CD14-positive monocyte (primary cell): ENCODE data around the gene CCDC12. TPM values are rescaled to one million over a fixed set of nuclear protein-coding genes. Genes with fewer than 3 reads are reported as not detected.

ENCODE experiments used
- DNase-seq, 3 donors: peaks; one replicate each; pipeline ENCODE4 v3.0.0-alpha.2; 2011 to 2022
- H2AFZ ChIP-seq: 2 replicates; pipeline ENCODE4 v1.6.0; 2012; ENCODE audit warnings: mild to moderate bottlenecking, low read depth, low read length, inconsistent platforms; ENCODE audit not compliant: insufficient read depth, poor library complexity, severe bottlenecking
- H3K27ac ChIP-seq, 2 donors: 1 replicate in 1 of 2; 2 replicates in 1 of 2; pipeline ENCODE4 v1.5.1; 2012 to 2013; ENCODE audit warnings: low read length in 2 of 2, control low read depth in 1 of 2, inconsistent platforms in 1 of 2, low read depth in 1 of 2, mild to moderate bottlenecking in 1 of 2
- H3K27me3 ChIP-seq, 2 donors: one replicate each; pipeline versions ENCODE4 v1.6.0 to v1.6.1; 2011 to 2013; ENCODE audit warnings: low read length in 2 of 2; ENCODE audit not compliant: control insufficient read depth in 2 of 2, insufficient read depth in 2 of 2
- H3K36me3 ChIP-seq, 2 donors: replicated peaks in 1 of 2; 1 replicate in 1 of 2; 2 replicates in 1 of 2; pipeline versions ENCODE4 v1.5.1 to v1.6.1; 2012 to 2013; ENCODE audit warnings: low read length in 2 of 2, control low read depth in 1 of 2, inconsistent platforms in 1 of 2, mild to moderate bottlenecking in 1 of 2; ENCODE audit not compliant: insufficient read depth in 2 of 2, control insufficient read depth in 1 of 2
- H3K4me1 ChIP-seq, 2 donors: 1 replicate in 1 of 2; 2 replicates in 1 of 2; pipeline versions ENCODE4 v1.5.1 to v1.6.1; 2012 to 2013; ENCODE audit warnings: low read length in 2 of 2, control low read depth in 1 of 2, inconsistent platforms in 1 of 2, mild to moderate bottlenecking in 1 of 2, moderate library complexity in 1 of 2; ENCODE audit not compliant: insufficient read depth in 2 of 2, control insufficient read depth in 1 of 2
- H3K4me2 ChIP-seq: replicated peaks from 2 replicates; pipeline ENCODE3; 2012; ENCODE audit warnings: low read length, moderate library complexity, mild to moderate bottlenecking; ENCODE audit not compliant: poor library complexity, severe bottlenecking; ENCODE audit errors: extremely low read depth
- H3K4me3 ChIP-seq, 3 experiments: fragments of 200-600 bp in 1 of 3; sonication (generic) in 1 of 3; replicated peaks in 1 of 3; 1 replicate in 2 of 3; 2 replicates in 1 of 3; pipeline ENCODE4 v1.5.1; 2011 to 2013; ENCODE audit warnings: low read length in 3 of 3, mild to moderate bottlenecking in 3 of 3, control low read depth in 2 of 3, low read depth in 2 of 3, inconsistent platforms in 1 of 3, moderate library complexity in 1 of 3
- H3K79me2 ChIP-seq: 2 replicates; pipeline ENCODE4 v1.6.0; 2012; ENCODE audit warnings: mild to moderate bottlenecking, control low read depth, inconsistent platforms, low read length, moderate library complexity; ENCODE audit not compliant: insufficient read depth
- H3K9ac ChIP-seq: 2 replicates; pipeline ENCODE4 v1.6.0; 2017; ENCODE audit warnings: low read length, mild to moderate bottlenecking; ENCODE audit not compliant: insufficient read depth, poor library complexity, severe bottlenecking
- H3K9me3 ChIP-seq, 2 donors: replicated peaks in 1 of 2; 1 replicate in 1 of 2; 2 replicates in 1 of 2; pipeline versions ENCODE4 v1.5.1 to v1.6.1; 2012 to 2013; ENCODE audit warnings: low read length in 2 of 2, control low read depth in 1 of 2; ENCODE audit not compliant: control insufficient read depth in 1 of 2, insufficient read depth in 1 of 2
- H4K20me1 ChIP-seq: 2 replicates; pipeline ENCODE4 v1.6.0; 2012; ENCODE audit warnings: mild to moderate bottlenecking, low read length, control low read depth, moderate library complexity; ENCODE audit not compliant: insufficient read depth
- H3K27ac Mint-ChIP-seq, 7 donors: one replicate each; pipeline ENCODE4 v1.8.0; 2020; ENCODE audit warnings: mild to moderate bottlenecking in 7 of 7, mixed read lengths in 7 of 7, moderate library complexity in 6 of 7, inconsistent platforms in 2 of 7
- H3K27me3 Mint-ChIP-seq, 3 donors: one replicate each; pipeline ENCODE4 v1.8.0; 2021 to 2022; ENCODE audit warnings: low read depth in 3 of 3, mild to moderate bottlenecking in 3 of 3, mixed read lengths in 3 of 3, moderate library complexity in 3 of 3, inconsistent platforms in 1 of 3
- H3K36me3 Mint-ChIP-seq, 2 donors: one replicate each; pipeline ENCODE4 v1.8.0; 2020; ENCODE audit warnings: mixed read lengths in 2 of 2, inconsistent platforms in 1 of 2, mild to moderate bottlenecking in 1 of 2
- H3K4me1 Mint-ChIP-seq: one replicate; pipeline ENCODE4 v1.8.0; 2020; ENCODE audit warnings: mild to moderate bottlenecking, mixed read lengths
- H3K4me3 Mint-ChIP-seq, 2 donors: one replicate each; pipeline ENCODE4 v1.8.0; 2020; ENCODE audit warnings: mild to moderate bottlenecking in 2 of 2, mixed read lengths in 2 of 2, moderate library complexity in 1 of 2
- H3K9me3 Mint-ChIP-seq, 7 donors: one replicate each; pipeline ENCODE4 v1.8.0; 2020 to 2022; ENCODE audit warnings: mixed read lengths in 7 of 7, mild to moderate bottlenecking in 6 of 7, moderate library complexity in 6 of 7, inconsistent platforms in 2 of 7
- CTCF ChIP-seq: fragments of 200-600 bp; IDR thresholded peaks from one replicate; pipeline ENCODE4 v1.8.0; 2022; ENCODE audit warnings: antibody characterized with exemption, mild to moderate bottlenecking
- WGBS: methylation state at CpG from one replicate; pipeline ENCODE4 v1.1.5; 2013; ENCODE audit warnings: missing lambda C conversion rate; ENCODE audit not compliant: insufficient coverage; 5-methylcytosine and 5-hydroxymethylcytosine counted together
- intact Hi-C, 2 donors: fragments of 100-400 bp; cut with micrococcal nuclease; formaldehyde crosslinking; loops; one replicate each; pipeline versions ENCODE4 v1.15.0 to v1.15.1; 2023
- polyA plus RNA-seq, 3 donors: library from polyadenylated mRNA; depleted of rRNA in 1 of 3; unstranded in 2 of 3; stranded (reverse) in 1 of 3; fragments of 300-500 nt in 2 of 3; fragments of >200 nt in 1 of 3; fragmentation: Illumina TruSeq in 2 of 3; gene quantifications; 1 replicate in 2 of 3; 2 replicates in 1 of 3; pipeline ENCODE4 v1.2.3, GENCODE V29; 2012 to 2021

The CCDC12 gene
- polyA plus RNA-seq, 3 donors, result 50.1 to 70.7 (median 55.8) TPM

- no peak for DNase-seq
- H3K27ac ChIP-seq, result peak overlapping the region; percentile 57 to 78
- Mint-ChIP-seq H3K4me1 (peaks cover 94% of the 10 kb centered on the region), H3K4me3 (peak overlapping the region in 1 of 2 donors; percentile 76), H3K36me3 (peaks cover 18 to 26% of the 10 kb centered on the region in 2 donors), H3K27ac (peak overlapping the region; percentile 87 to 95 (median 93)), H3K9me3 (peaks cover 0 to 2% (median 0%) of the 10 kb centered on the region in 7 donors), H3K27me3 (no peaks in the 10 kb centered on the region)
- no peaks in the 10 kb centered on the region for H3K36me3 ChIP-seq
- intact Hi-C loops, result loop anchor here in 1 of 2 donors (5.0 to 10.0 kb wide), 2 partner anchors 34 to 548 kb away; partner anchors contain the start of genes CCR5AS and CCRL2
- 83% methylated on average over 1 of the region's 2 CpGs for WGBS
- H3K4me1 ChIP-seq, result peaks cover 94 to 98% of the 10 kb centered on the region in 2 donors
- peaks cover 95% of the 10 kb centered on the region for H3K79me2 ChIP-seq
- no peaks in the 10 kb centered on the region for H3K27me3 ChIP-seq
- peak overlapping the region in 1 of 3 experiments; percentile 56 for H3K4me3 ChIP-seq
- no peak for TF ChIP-seq CTCF
- peaks cover 97% of the 10 kb centered on the region for H4K20me1 ChIP-seq
- H3K9me3 ChIP-seq, result no peaks in the 10 kb centered on the region
- H3K4me2 ChIP-seq, result peak overlapping the region; percentile 63
- H3K9ac ChIP-seq, result no peak overlapping the region
- H2AFZ ChIP-seq, result no peak overlapping the region
Measured at GRCh38 chr3:46952813-46953212, 23.7 kb downstream of the CCDC12 start.

GRCh38 chr3:46950650-46951241 lies 25.8 kb downstream of the CCDC12 start:
- peaks cover 97% of the 10 kb centered on the region for H4K20me1 ChIP-seq
- no peak for DNase-seq
- TF ChIP-seq CTCF, result no peak
- Mint-ChIP-seq H3K27me3 (no peaks in the 10 kb centered on the region), H3K36me3 (peaks cover 32 to 42% of the 10 kb centered on the region in 2 donors), H3K9me3 (peaks cover 0 to 2% (median 0%) of the 10 kb centered on the region in 7 donors), H3K4me1 (peaks cover 96% of the 10 kb centered on the region), H3K27ac (peak overlapping the region in 6 of 7 donors; percentile 13 to 97 (median 76)), H3K4me3 (no peak overlapping the region)
- H3K9me3 ChIP-seq, result no peaks in the 10 kb centered on the region
- WGBS, result 90% methylated on average over 4 of the region's 7 CpGs
- no peak overlapping the region for H2AFZ ChIP-seq
- H3K79me2 ChIP-seq, result peaks cover 95% of the 10 kb centered on the region
- H3K9ac ChIP-seq, result no peak overlapping the region
- no peaks in the 10 kb centered on the region for H3K27me3 ChIP-seq
- peaks cover 92 to 93% of the 10 kb centered on the region in 2 donors for H3K4me1 ChIP-seq
- H3K27ac ChIP-seq, result peak overlapping the region in 1 of 2 donors; percentile 37
- peak overlapping the region; percentile 7 for H3K4me2 ChIP-seq
- H3K36me3 ChIP-seq, result peaks cover 6 to 17% of the 10 kb centered on the region in 2 donors
- intact Hi-C loops, result loop anchor here in 1 of 2 donors (5.0 to 10.0 kb wide), 2 partner anchors 37 to 546 kb away; partner anchors contain the start of genes CCR5AS and CCRL2
- peak overlapping the region in 1 of 3 experiments; percentile 61 for H3K4me3 ChIP-seq
